ENCODE results near the gene SS18. TPM values are rescaled to one million over a fixed set of nuclear protein-coding genes. Genes with fewer than 3 reads are reported as not detected.

SS18 gene
- total and polyA plus RNA-seq, 4 donors = 16.3 to 74.7 (median 34.5) TPM

- Histone ChIP-seq H3K4me3 (ENCODE audit: low read depth in 1 of 3, low read length in 3 of 3) (no peak overlapping the region), H3K4me1 (ENCODE audit: control insufficient read depth in 4 of 4, insufficient read depth in 4 of 4, low read length in 3 of 4) (peaks cover 1 to 13% (median 5%) of the 10 kb centered on the region in 4 donors), H3K9me3 (ENCODE audit: control insufficient read depth in 4 of 4, low read length in 3 of 4) (no peaks in the 10 kb centered on the region), H3K9ac (ENCODE audit: low read depth in 1 of 2, low read length in 2 of 2) (no peak overlapping the region), H3K36me3 (ENCODE audit: control insufficient read depth in 4 of 4, insufficient read depth in 3 of 4, low read depth in 1 of 4, low read length in 3 of 4) (peaks cover 1 to 12% (median 7%) of the 10 kb centered on the region in 4 donors), H3K27ac (ENCODE audit: low read depth in 1 of 2, low read length in 2 of 2) (no peak overlapping the region), H3K27me3 (ENCODE audit: control insufficient read depth in 4 of 4, insufficient read depth in 4 of 4, low read length in 3 of 4) (no peaks in the 10 kb centered on the region)
- no peak for TF ChIP-seq REST (IDR thresholded peaks at IDR 0.05)
- TF ChIP-seq CTCF (IDR thresholded peaks at IDR 0.05; ENCODE audit: low read depth, low read length, missing input control) = no peak
- no peak for TF ChIP-seq GABPA (IDR thresholded peaks at IDR 0.05 in 1 of 2, conservative IDR thresholded peaks at IDR 0.05 in 1 of 2)
- TF ChIP-seq ZBTB33 (IDR thresholded peaks at IDR 0.05) = no peak
- TF ChIP-seq RAD21 (IDR thresholded peaks at IDR 0.05) = no peak
- TF ChIP-seq YY1 (IDR thresholded peaks at IDR 0.05) = no peak
- TF ChIP-seq TAF1 (conservative IDR thresholded peaks at IDR 0.05) = no peak
- no peak for TF ChIP-seq FOXA2 (IDR thresholded peaks at IDR 0.05)
- TF ChIP-seq RXRA (IDR thresholded peaks at IDR 0.05) = no peak
- no peak for TF ChIP-seq SP1 (IDR thresholded peaks at IDR 0.05)
- TF ChIP-seq ATF3 (IDR thresholded peaks at IDR 0.05) = no peak
- no peak for TF ChIP-seq JUND (IDR thresholded peaks at IDR 0.05)
- no peak for TF ChIP-seq HNF4A (conservative IDR thresholded peaks at IDR 0.05)
- no peak for DNase-seq (ENCODE audit: low spot score)
- 97% methylated on average over 1 of the region's 1 CpG for WGBS
Observed at GRCh38 chr18:26039203-26039602, 51.2 kb downstream of the SS18 start.

GRCh38 chr18:26036635-26037034, 53.8 kb downstream of the SS18 start:
- Histone ChIP-seq H3K9ac (ENCODE audit: low read depth in 1 of 2, low read length in 2 of 2) (no peak overlapping the region), H3K4me3 (ENCODE audit: low read depth in 1 of 3, low read length in 3 of 3) (no peak overlapping the region), H3K27ac (ENCODE audit: low read depth in 1 of 2, low read length in 2 of 2) (no peak overlapping the region), H3K36me3 (ENCODE audit: control insufficient read depth in 4 of 4, insufficient read depth in 3 of 4, low read depth in 1 of 4, low read length in 3 of 4) (peaks cover 4 to 25% (median 16%) of the 10 kb centered on the region in 4 donors), H3K4me1 (ENCODE audit: control insufficient read depth in 4 of 4, insufficient read depth in 4 of 4, low read length in 3 of 4) (peaks cover 1 to 19% (median 7%) of the 10 kb centered on the region in 4 donors), H3K27me3 (ENCODE audit: control insufficient read depth in 4 of 4, insufficient read depth in 4 of 4, low read length in 3 of 4) (no peaks in the 10 kb centered on the region), H3K9me3 (ENCODE audit: control insufficient read depth in 4 of 4, low read length in 3 of 4) (no peaks in the 10 kb centered on the region)
- DNase-seq (ENCODE audit: low spot score) = no peak
- TF ChIP-seq ZBTB33 (IDR thresholded peaks at IDR 0.05) = no peak
- TF ChIP-seq RXRA (IDR thresholded peaks at IDR 0.05) = no peak
- no peak for TF ChIP-seq NR2F2 (IDR thresholded peaks at IDR 0.05)
- TF ChIP-seq MAX (IDR thresholded peaks at IDR 0.05) = no peak
- TF ChIP-seq HNF4G (IDR thresholded peaks at IDR 0.05) = no peak
- TF ChIP-seq EGR1 (IDR thresholded peaks at IDR 0.05; ENCODE audit: low read depth in 2 of 2) = no peak
- TF ChIP-seq FOXA1 (IDR thresholded peaks at IDR 0.05) = no peak
- no peak for TF ChIP-seq REST (IDR thresholded peaks at IDR 0.05)
- TF ChIP-seq YY1 (IDR thresholded peaks at IDR 0.05) = no peak
- no peak for TF ChIP-seq TAF1 (conservative IDR thresholded peaks at IDR 0.05)
- TF ChIP-seq SP1 (IDR thresholded peaks at IDR 0.05) = no peak
- no peak for TF ChIP-seq GABPA (IDR thresholded peaks at IDR 0.05 in 1 of 2, conservative IDR thresholded peaks at IDR 0.05 in 1 of 2)
- TF ChIP-seq HNF4A (conservative IDR thresholded peaks at IDR 0.05) = no peak
- no peak for TF ChIP-seq ATF3 (IDR thresholded peaks at IDR 0.05)
- no peak for TF ChIP-seq RAD21 (IDR thresholded peaks at IDR 0.05)
- TF ChIP-seq FOXA2 (IDR thresholded peaks at IDR 0.05) = no peak
